H9 (cell line): ENCODE data around the gene RBP7. TPM values are rescaled to one million over a fixed set of nuclear protein-coding genes. Genes with fewer than 3 reads are reported as not detected.
A peak's percentile ranks its signal among the peaks of the same experiment; 100 is the strongest.

Experiments used
- DNase-seq: peaks from one replicate; pipeline ENCODE4 v3.0.0-alpha.2; 2017
- H2AFZ ChIP-seq: one replicate; pipeline ENCODE4 v1.6.1; 2013; ENCODE audit warnings: mild to moderate bottlenecking, low read length, control low read depth, moderate library complexity
- H2AK5ac ChIP-seq: 2 replicates; pipeline ENCODE4 v1.6.1; 2013; ENCODE audit warnings: low read length, control low read depth, mixed read lengths; ENCODE audit not compliant: insufficient read length
- H2BK120ac ChIP-seq: one replicate; pipeline ENCODE4 v1.6.1; 2013; ENCODE audit warnings: low read depth, mild to moderate bottlenecking, low read length, control low read depth, inconsistent platforms; ENCODE audit not compliant: poor library complexity, severe bottlenecking
- H2BK12ac ChIP-seq: 2 replicates; pipeline ENCODE4 v1.6.1; 2013; ENCODE audit warnings: low read length, control low read depth, mixed read lengths, low read depth; ENCODE audit not compliant: insufficient read length
- H2BK15ac ChIP-seq: 2 replicates; pipeline ENCODE4 v1.6.1; 2013; ENCODE audit warnings: low read depth, low read length, control low read depth
- H2BK20ac ChIP-seq: one replicate; pipeline ENCODE4 v1.6.1; 2013; ENCODE audit warnings: low read depth, mild to moderate bottlenecking, low read length, control low read depth, inconsistent platforms; ENCODE audit not compliant: poor library complexity, severe bottlenecking
- H2BK5ac ChIP-seq: 2 replicates; pipeline ENCODE4 v1.6.1; 2013; ENCODE audit warnings: low read length, control low read depth, mixed read lengths; ENCODE audit not compliant: insufficient read length
- H3K14ac ChIP-seq: 2 replicates; pipeline ENCODE4 v1.6.1; 2013; ENCODE audit warnings: low read length, control low read depth; ENCODE audit not compliant: insufficient read depth
- H3K18ac ChIP-seq: 2 replicates; pipeline ENCODE4 v1.6.1; 2013; ENCODE audit warnings: low read depth, mild to moderate bottlenecking, mixed read lengths, low read length, control low read depth; ENCODE audit not compliant: insufficient read length
- H3K23ac ChIP-seq: 2 replicates; pipeline ENCODE4 v1.6.1; 2013; ENCODE audit warnings: low read length, control low read depth, mixed read lengths, low read depth; ENCODE audit not compliant: insufficient read length
- H3K23me2 ChIP-seq: 2 replicates; pipeline ENCODE4 v1.6.1; 2013; ENCODE audit warnings: low read depth, mild to moderate bottlenecking, mixed read lengths, low read length, control low read depth; ENCODE audit not compliant: insufficient read length, poor library complexity, severe bottlenecking
- H3K27ac ChIP-seq: 2 replicates; pipeline ENCODE4 v1.5.1; 2013; ENCODE audit warnings: low read length, control low read depth, mixed read lengths, low read depth; ENCODE audit not compliant: insufficient read length
- H3K27me3 ChIP-seq: 2 replicates; pipeline ENCODE4 v1.6.1; 2013; ENCODE audit warnings: low read length, control low read depth, inconsistent platforms; ENCODE audit not compliant: insufficient read depth
- H3K4ac ChIP-seq: 2 replicates; pipeline ENCODE4 v1.6.1; 2013; ENCODE audit warnings: low read depth, mild to moderate bottlenecking, control low read depth, inconsistent platforms, low read length, moderate library complexity
- H3K4me1 ChIP-seq: 2 replicates; pipeline ENCODE4 v1.6.1; 2013; ENCODE audit warnings: low read length, control low read depth, inconsistent platforms; ENCODE audit not compliant: insufficient read depth
- H3K4me2 ChIP-seq: 2 replicates; pipeline ENCODE4 v1.6.1; 2013; ENCODE audit warnings: low read length, control low read depth, mixed read lengths; ENCODE audit not compliant: insufficient read length, insufficient read depth
- H3K56ac ChIP-seq: 2 replicates; pipeline ENCODE4 v1.6.1; 2013; ENCODE audit warnings: low read depth, mild to moderate bottlenecking, mixed read lengths, low read length, control low read depth; ENCODE audit not compliant: insufficient read length
- H3K79me1 ChIP-seq: 2 replicates; pipeline ENCODE4 v1.6.1; 2013; ENCODE audit warnings: low read depth, mild to moderate bottlenecking, moderate library complexity, low read length, control low read depth, inconsistent platforms; ENCODE audit not compliant: insufficient read depth, poor library complexity, severe bottlenecking
- H3K79me2 ChIP-seq: 2 replicates; pipeline ENCODE4 v1.6.1; 2013; ENCODE audit warnings: low read length, control low read depth, inconsistent platforms; ENCODE audit not compliant: insufficient read depth
- H3K9ac ChIP-seq: 2 replicates; pipeline ENCODE4 v1.6.1; 2013; ENCODE audit warnings: low read length, control low read depth, mixed read lengths; ENCODE audit not compliant: insufficient read length; ENCODE audit errors: extremely low read depth
- H3K9me3 ChIP-seq: one replicate; pipeline ENCODE4 v1.6.1; 2013; ENCODE audit warnings: low read depth, low read length, inconsistent platforms; ENCODE audit not compliant: control insufficient read depth
- H3T11ph ChIP-seq: one replicate; pipeline ENCODE4 v1.6.1; 2013; ENCODE audit warnings: mild to moderate bottlenecking, low read length, control low read depth, inconsistent platforms
- H4K20me1 ChIP-seq: one replicate; pipeline ENCODE4 v1.6.1; 2013; ENCODE audit not compliant: control insufficient read depth, insufficient read length, insufficient read depth
- H4K5ac ChIP-seq: 2 replicates; pipeline ENCODE4 v1.6.1; 2013; ENCODE audit warnings: low read depth, mild to moderate bottlenecking, mixed read lengths, low read length, control low read depth; ENCODE audit not compliant: insufficient read length
- H4K8ac ChIP-seq: replicated peaks from 2 replicates; pipeline ENCODE4 v1.6.1; 2013; ENCODE audit warnings: low read length, control low read depth, mixed read lengths, low read depth; ENCODE audit not compliant: insufficient read length
- H4K91ac ChIP-seq: 2 replicates; pipeline ENCODE4 v1.6.1; 2013; ENCODE audit warnings: low read depth, mild to moderate bottlenecking, moderate library complexity, mixed read lengths, low read length, control low read depth; ENCODE audit not compliant: insufficient read length
- H3K27ac Mint-ChIP-seq, 3 experiments: 2 replicates in 2 of 3; 3 replicates in 1 of 3; pipeline ENCODE4 v1.8.0; 2020 to 2021; ENCODE audit warnings: mixed read lengths in 3 of 3, mild to moderate bottlenecking in 1 of 3, moderate library complexity in 1 of 3
- H3K27me3 Mint-ChIP-seq: 2 replicates; pipeline ENCODE4 v1.8.0; 2021; ENCODE audit warnings: low read depth, mild to moderate bottlenecking, moderate library complexity, mixed read lengths
- H3K36me3 Mint-ChIP-seq, 3 experiments: 2 replicates in 2 of 3; 3 replicates in 1 of 3; pipeline ENCODE4 v1.8.0; 2020 to 2021; ENCODE audit warnings: low read depth in 3 of 3, mixed read lengths in 3 of 3; ENCODE audit not compliant: insufficient read depth in 1 of 3
- H3K4me1 Mint-ChIP-seq, 2 experiments: 2 replicates each; pipeline ENCODE4 v1.8.0; 2020; ENCODE audit warnings: mixed read lengths in 2 of 2
- H3K4me3 Mint-ChIP-seq, 2 experiments: 2 replicates in 1 of 2; 3 replicates in 1 of 2; pipeline ENCODE4 v1.8.0; 2020 to 2021; ENCODE audit warnings: mild to moderate bottlenecking in 2 of 2, mixed read lengths in 2 of 2, moderate library complexity in 1 of 2
- H3K9me3 Mint-ChIP-seq, 2 experiments: 2 replicates in 1 of 2; 3 replicates in 1 of 2; pipeline ENCODE4 v1.8.0; 2020; ENCODE audit warnings: mild to moderate bottlenecking in 2 of 2, mixed read lengths in 2 of 2, moderate library complexity in 1 of 2
- CTCF ChIP-seq: fragments of 200-600 bp; sonication (generic); conservative IDR thresholded peaks from 3 replicates; pipeline ENCODE4 v1.8.0; 2021; ENCODE audit warnings: antibody characterized with exemption, mild to moderate bottlenecking
- WGBS: extraction: QIAGEN DNeasy Blood & Tissue Kit; methylation state at CpG from one replicate; pipeline ENCODE4 v1.1.7; 2013; ENCODE audit warnings: missing lambda C conversion rate, low lambda C conversion rate, mixed read lengths; ENCODE audit not compliant: insufficient read length; ENCODE audit errors: extremely low coverage; 5-methylcytosine and 5-hydroxymethylcytosine counted together
- total RNA-seq: library from RNA; stranded (reverse); gene quantifications from 2 replicates; pipeline ENCODE4 v1.2.1, GENCODE V29; 2021

The RBP7 gene
- total RNA-seq, 1 experiment from 2014 or later: 4.5 TPM

- Histone ChIP-seq H2BK120ac (no peak overlapping the region), H2AFZ (no peak overlapping the region), H3K79me1 (no peaks in the 10 kb centered on the region), H3K27ac (no peak overlapping the region), H3K4me2 (no peak overlapping the region), H3K18ac (no peak overlapping the region), H3K9me3 (no peaks in the 10 kb centered on the region), H4K8ac (no peak overlapping the region), H3K4ac (no peak overlapping the region), H3K23me2 (no peaks in the 10 kb centered on the region), H4K20me1 (no peaks in the 10 kb centered on the region), H2AK5ac (no peak overlapping the region), H3K4me1 (no peaks in the 10 kb centered on the region; the same call in 1 of the 2 replicates), H3K27me3 (no peaks in the 10 kb centered on the region), H3K79me2 (peaks cover 1% of the 10 kb centered on the region; the same call in 1 of the 2 replicates), H2BK5ac (no peak overlapping the region), H2BK20ac (no peak overlapping the region), H4K5ac (no peak overlapping the region), H2BK15ac (no peak overlapping the region), H3T11ph (no peak overlapping the region), H3K56ac (no peak overlapping the region), H3K9ac (no peak overlapping the region), H2BK12ac (no peak overlapping the region), H3K14ac (no peak overlapping the region), H3K23ac (no peak overlapping the region), H4K91ac (no peak overlapping the region)
- Mint-ChIP-seq H3K4me3 (no peak overlapping the region), H3K27me3 (no peaks in the 10 kb centered on the region; the same call in 1 of the 2 replicates), H3K36me3 (0 out of 7 replicates have a peak, but pooled peaks cover 0 to 2% (median 0%) of the 10 kb centered on the region in 3 experiments), H3K9me3 (no peaks in the 10 kb centered on the region), H3K4me1 (peaks cover 24 to 30% of the 10 kb centered on the region in 2 experiments), H3K27ac (peak overlapping the region in 2 of 3 experiments; percentile 20 to 87; a peak in 3 of 7 replicates)
- TF ChIP-seq CTCF: no peak
- DNase-seq: no peak
- WGBS: no CpG with 5 or more reads among the region's 7 CpGs
Measured at GRCh38 chr1:10063878-10064277, 66.8 kb downstream of the RBP7 start.
